ENCODE results near the gene RASGEF1B. TPM values are rescaled to one million over a fixed set of nuclear protein-coding genes. Genes with fewer than 3 reads are reported as not detected.

The RASGEF1B gene
- total and polyA plus RNA-seq, 9 of the 15 experiments (the other 6 are each of a cell fraction or from before 2014, with no cell fraction given): 0.04 to 0.57 (median 0.22) TPM

- WGBS (ENCODE audit: insufficient coverage, low coverage, missing lambda C conversion rate): 16% methylated on average over 5 of the region's 5 CpGs
- ATAC-seq (no peak), DNase-seq (ENCODE audit: extremely low read depth in 1 of 4, low spot score in 3 of 4) (peak; percentile 40 to 82 (median 51)), FAIRE-seq (peak; percentile 89)
- Histone ChIP-seq H3K9me1 (ENCODE audit: control insufficient read depth, insufficient read depth, low read length) (no peaks in the 10 kb centered on the region), H3K27me3 (ENCODE audit: control insufficient read depth in 2 of 2, insufficient read depth in 2 of 2, low read length in 2 of 2) (peaks cover 9 to 13% of the 10 kb centered on the region in 2 experiments), H3K4me2 (ENCODE audit: insufficient read depth, low read length) (no peak overlapping the region), H3K4me3 (no peak overlapping the region), H3K4me1 (replicated peaks in 1 of 2; ENCODE audit: control insufficient read depth in 2 of 2, insufficient read depth in 2 of 2, low read length in 2 of 2) (peaks cover 15 to 18% of the 10 kb centered on the region in 2 experiments; a peak in 4 of 5 replicates), H3K9me3 (replicated peaks; ENCODE audit: control insufficient read depth, insufficient read depth, low read depth, low read length) (no peaks in the 10 kb centered on the region), H3K9ac (ENCODE audit: insufficient read depth in 1 of 2, low read depth in 2 of 2, low read length in 2 of 2) (no peak overlapping the region), H4K20me1 (replicated peaks; ENCODE audit: control insufficient read depth, insufficient read depth, low read length) (no peaks in the 10 kb centered on the region), H3K36me3 (ENCODE audit: control insufficient read depth, insufficient read depth, low read length) (no peaks in the 10 kb centered on the region), H3K79me2 (ENCODE audit: control insufficient read depth, insufficient read depth, low read length) (no peaks in the 10 kb centered on the region), H3K27ac (ENCODE audit: extremely low read depth, low read depth, low read length) (no peak overlapping the region), H2AFZ (ENCODE audit: low read depth, low read length) (no peak overlapping the region)
- ChIA-PET CTCF (ENCODE audit: low intra/inter-chr PET ratio) (interaction anchor here (0.6 to 4.3 kb wide), 7 partner anchors 61 to 735 kb away, joined by 3 to 24 read pairs (median 3); no protein-coding TSS in a partner anchor), POLR2A (interaction anchor here (0.7 kb wide), 2 partner anchors 21 to 34 kb away, joined by 3 read pairs; no protein-coding TSS in a partner anchor)
- intact Hi-C loops (cut with micrococcal nuclease) (loop anchor here (1.0 to 5.0 kb wide), 5 partner anchors 62 to 800 kb away; no protein-coding TSS in a partner anchor), in situ Hi-C loops (cut with MboI) (loop anchor here (5.0 to 10.0 kb wide), 2 partner anchors 375 to 738 kb away; no protein-coding TSS in a partner anchor)
- BruUV-seq (replicated peaks): no TSS peak
- no peak for TF ChIP-seq ZNF239 (CRISPR knock-in tag; IDR thresholded peaks at IDR 0.05)
- peak; percentile 91 to 92 for TF ChIP-seq RAD21 (CRISPR knock-in tag; conservative IDR thresholded peaks at IDR 0.05 in 1 of 2, IDR thresholded peaks at IDR 0.05 in 1 of 2)
- TF ChIP-seq PTBP1 (IDR thresholded peaks at IDR 0.05; ENCODE audit: low read depth, low read length): no peak
- peak; percentile 68 for TF ChIP-seq ARID2 (IDR thresholded peaks at IDR 0.05)
- peak; percentile 73 to 87 (median 86) for TF ChIP-seq CTCF (IDR thresholded peaks at IDR 0.05 in 2 of 3, conservative IDR thresholded peaks at IDR 0.05 in 1 of 3; ENCODE audit: insufficient read depth in 2 of 3, low read depth in 1 of 3, low read length in 3 of 3)
- TF ChIP-seq REST (IDR thresholded peaks at IDR 0.05; ENCODE audit: borderline replicate concordance): peak; percentile 89
- TF ChIP-seq REST (CRISPR knock-in tag; IDR thresholded peaks at IDR 0.05; ENCODE audit: low read depth): no peak
- TF ChIP-seq SMC3 (conservative IDR thresholded peaks at IDR 0.05; ENCODE audit: insufficient read depth, low read depth, low read length): peak; percentile 81
- TF ChIP-seq ZNF79 (CRISPR knock-in tag; IDR thresholded peaks at IDR 0.05; ENCODE audit: low read depth): no peak
Observed at GRCh38 chr4:81466841-81467671, 4.7 kb downstream of the RASGEF1B start.

Data from K562 (cell line).